Esophagus squamous epithelium (tissue), 5 donors: Measurements from ENCODE around the gene NT5DC4. TPM values are rescaled to one million over a fixed set of nuclear protein-coding genes. Genes with fewer than 3 reads are reported as not detected.

Experiments used
- DNase-seq: peaks from one replicate; lab custom pipeline; 2025; lab: John Stamatoyannopoulos, UW
- H3K27ac ChIP-seq, 4 donors: fragments of 200-600 bp; sonication (generic); one replicate each; pipeline ENCODE4 v1.5.1; 2016 to 2019; ENCODE audit warnings: mild to moderate bottlenecking in 1 of 4
- H3K27me3 ChIP-seq, 4 donors: fragments of 200-600 bp; sonication (generic); 1 replicate in 3 of 4; 2 replicates in 1 of 4; pipeline versions ENCODE4 v1.5.1 to v1.6.0; 2017 to 2021; ENCODE audit warnings: antibody characterized with exemption in 1 of 4
- H3K36me3 ChIP-seq, 3 donors: fragments of 200-600 bp; sonication (generic); one replicate each; pipeline ENCODE4 v1.5.1; 2016 to 2019
- H3K4me1 ChIP-seq, 3 donors: fragments of 200-600 bp; sonication (generic); one replicate each; pipeline ENCODE4 v1.5.1; 2017 to 2019
- H3K4me3 ChIP-seq, 4 donors: fragments of 200-600 bp; sonication (generic); 1 replicate in 3 of 4; 2 replicates in 1 of 4; pipeline ENCODE4 v1.5.1; 2016 to 2019; ENCODE audit warnings: mild to moderate bottlenecking in 2 of 4, moderate library complexity in 1 of 4
- H3K9me3 ChIP-seq, 3 donors: fragments of 200-600 bp; sonication (generic); one replicate each; pipeline ENCODE4 v1.5.1; 2016 to 2019
- CTCF ChIP-seq, 6 experiments: fragments of 450-650 bp in 4 of 6; fragments of 200-600 bp in 2 of 6; sonication (generic) in 2 of 6; IDR thresholded peaks; one replicate each; pipeline ENCODE4 v1.5.1; 2016 to 2019; ENCODE audit warnings: antibody characterized with exemption in 6 of 6, mild to moderate bottlenecking in 4 of 6, moderate library complexity in 4 of 6
- POLR2A ChIP-seq, 4 donors: fragments of 450-650 bp; IDR thresholded peaks; one replicate each; pipeline ENCODE4 v1.6.1; 2017; ENCODE audit warnings: antibody characterized with exemption in 4 of 4, mild to moderate bottlenecking in 4 of 4, moderate library complexity in 3 of 4
- WGBS, 2 donors: methylation state at CpG; one replicate each; pipeline ENCODE4 v1.1.5; 2018; 5-methylcytosine and 5-hydroxymethylcytosine counted together
- intact Hi-C: fragments of 100-400 bp; cut with DNase I; formaldehyde crosslinking; loops from one replicate; pipeline ENCODE4 v1.15.0; 2022
- total RNA-seq, 4 donors: library from RNA; depleted of rRNA; stranded (reverse); fragments of >200 nt; gene quantifications; one replicate each; pipeline ENCODE4 v1.1.0, GENCODE V29; 2016
- donor health status: DM: yes; HTN: yes; CAD: no.

Gene NT5DC4
- total RNA-seq, 4 donors from 2014 or later: not detected

GRCh38 chr2:112723547-112723940, 2.7 kb downstream of the NT5DC4 start:
- TF ChIP-seq POLR2A (IDR thresholded peaks at IDR 0.05): no peak
- no peak for TF ChIP-seq CTCF (IDR thresholded peaks at IDR 0.05)
- intact Hi-C loops: no loop called here
- 81% methylated on average over 4 of the region's 6 CpGs; no CpG with 5 or more reads in 1 of the 2 donors for WGBS, 2 donors

GRCh38 chr2:112723995-112724394, 3.2 kb downstream of the NT5DC4 start:
- 84 to 100% methylated on average over 3 to 8 of the region's 8 CpGs for WGBS, 2 donors
- intact Hi-C loops: no loop called here
- DNase-seq: no peak

More at GRCh38 chr2:112723547-112723940, 2.7 kb downstream of the NT5DC4 start:
- H3K36me3 ChIP-seq: no peaks in the 10 kb centered on the region
- no peak overlapping the region for H3K4me3 ChIP-seq
- no peaks in the 10 kb centered on the region for H3K27me3 ChIP-seq
- no peaks in the 10 kb centered on the region for H3K9me3 ChIP-seq
- H3K4me1 ChIP-seq: peaks cover 0 to 11% (median 4%) of the 10 kb centered on the region in 3 donors
- H3K27ac ChIP-seq: no peak overlapping the region
- no peak for DNase-seq

GRCh38 chr2:112724591-112725525, 4.0 kb downstream of the NT5DC4 start:
- intact Hi-C loops: loop anchor here (5.0 kb wide), 1 partner anchor 123 kb away; no protein-coding TSS in a partner anchor
- Histone ChIP-seq H3K36me3 (no peaks in the 10 kb centered on the region), H3K9me3 (no peaks in the 10 kb centered on the region), H3K27ac (no peak overlapping the region), H3K27me3 (no peaks in the 10 kb centered on the region), H3K4me3 (no peak overlapping the region), H3K4me1 (peaks cover 0 to 11% (median 4%) of the 10 kb centered on the region in 3 donors)
- DNase-seq: no peak
- TF ChIP-seq CTCF (IDR thresholded peaks at IDR 0.05): peak in 2 of 6 experiments; percentile 8 to 29
- no peak for TF ChIP-seq POLR2A (IDR thresholded peaks at IDR 0.05)
- WGBS, 2 donors: 60 to 85% methylated on average over 6 to 13 of the region's 21 CpGs

More at GRCh38 chr2:112723995-112724394, 3.2 kb downstream of the NT5DC4 start:
- no peaks in the 10 kb centered on the region for H3K36me3 ChIP-seq
- H3K9me3 ChIP-seq: no peaks in the 10 kb centered on the region
- H3K4me3 ChIP-seq: no peak overlapping the region
- H3K4me1 ChIP-seq: peaks cover 0 to 11% (median 4%) of the 10 kb centered on the region in 3 donors
- no peaks in the 10 kb centered on the region for H3K27me3 ChIP-seq
- no peak for TF ChIP-seq CTCF (IDR thresholded peaks at IDR 0.05)
- H3K27ac ChIP-seq: no peak overlapping the region

- Histone ChIP-seq H3K27me3 (no peaks in the 10 kb centered on the region), H3K9me3 (no peaks in the 10 kb centered on the region), H3K36me3 (no peaks in the 10 kb centered on the region), H3K4me1 (peaks cover 0 to 11% (median 4%) of the 10 kb centered on the region in 3 donors), H3K4me3 (no peak overlapping the region), H3K27ac (no peak overlapping the region)
- no peak for TF ChIP-seq POLR2A (IDR thresholded peaks at IDR 0.05)
- no peak for TF ChIP-seq CTCF (IDR thresholded peaks at IDR 0.05)
- no peak for DNase-seq
- WGBS, 2 donors: 77 to 100% methylated on average over 1 to 6 of the region's 15 CpGs
- intact Hi-C loops: loop anchor here (5.0 kb wide), 1 partner anchor 124 kb away; no protein-coding TSS in a partner anchor
Measured at GRCh38 chr2:112725545-112726457, 5.0 kb downstream of the NT5DC4 start.
